A673 (cell line): ENCODE data around the gene SGCA. TPM values are rescaled to one million over a fixed set of nuclear protein-coding genes. Genes with fewer than 3 reads are reported as not detected.

ENCODE experiments used
- BruUV-seq: library from RNA; stranded (reverse); fragments of 400-500 nt; replicated peaks from 2 replicates; lab custom pipeline; 2021; lab: Mats Ljungman, UMichigan
- CTCF ChIA-PET: fragments of 300-600 bp; sonication (Branson Sonifier 250); formaldehyde crosslinking; loops from one replicate; lab custom pipeline; 2022; ENCODE audit warnings: antibody characterized with exemption; lab: Charles Lee
- POLR2A ChIA-PET: fragments of 300-600 bp; sonication (Branson Sonifier 250); formaldehyde crosslinking; loops from one replicate; lab custom pipeline; 2022; ENCODE audit warnings: antibody characterized with exemption; ENCODE audit not compliant: low non-redundant PET; lab: Charles Lee
- DNase-seq: peaks from one replicate; pipeline ENCODE4 v3.0.0-alpha.2; 2015; ENCODE audit warnings: low spot score
- H3K27ac ChIP-seq: fragments of 200-600 bp; sonication (generic); 2 replicates; pipeline ENCODE4 v1.5.1; 2016; ENCODE audit warnings: mixed run types, low read depth, mild to moderate bottlenecking, mixed read lengths, antibody characterized with exemption, low read length; ENCODE audit not compliant: poor library complexity, severe bottlenecking
- H3K27me3 ChIP-seq: fragments of 200-600 bp; sonication (generic); replicated peaks from 2 replicates; pipeline ENCODE4 v1.6.1; 2017; ENCODE audit warnings: mixed run types, low read depth, mild to moderate bottlenecking, mixed read lengths, antibody characterized with exemption, low read length; ENCODE audit not compliant: insufficient read depth, poor library complexity
- H3K36me3 ChIP-seq: fragments of 200-600 bp; sonication (generic); 2 replicates; pipeline ENCODE4 v1.6.1; 2016; ENCODE audit warnings: mixed run types, mild to moderate bottlenecking, mixed read lengths, antibody characterized with exemption, low read length; ENCODE audit not compliant: insufficient read depth, poor library complexity, severe bottlenecking
- H3K4me1 ChIP-seq: fragments of 200-600 bp; sonication (generic); 2 replicates; pipeline ENCODE4 v1.6.1; 2017; ENCODE audit warnings: mixed run types, mild to moderate bottlenecking, mixed read lengths, antibody characterized with exemption, low read length; ENCODE audit not compliant: insufficient read depth, poor library complexity, severe bottlenecking
- H3K4me3 ChIP-seq: fragments of 200-600 bp; sonication (generic); 2 replicates; pipeline ENCODE4 v1.5.1; 2016; ENCODE audit warnings: low read depth, mixed run types, mild to moderate bottlenecking, mixed read lengths, low read length; ENCODE audit not compliant: poor library complexity, severe bottlenecking
- H3K9me3 ChIP-seq: fragments of 200-600 bp; sonication (generic); 2 replicates; pipeline ENCODE4 v1.6.1; 2016; ENCODE audit warnings: mixed run types, low read depth, mild to moderate bottlenecking, mixed read lengths, antibody characterized with exemption, low read length; ENCODE audit not compliant: poor library complexity, severe bottlenecking
- EZH2 ChIP-seq: fragments of 200-600 bp; sonication (generic); IDR thresholded peaks from 2 replicates; pipeline ENCODE4 v1.6.1; 2017; ENCODE audit warnings: borderline replicate concordance, low read depth, mild to moderate bottlenecking, mixed read lengths, antibody characterized with exemption, low read length; ENCODE audit not compliant: poor library complexity, severe bottlenecking
- intact Hi-C: fragments of 100-400 bp; cut with micrococcal nuclease; formaldehyde crosslinking; loops from one replicate; pipeline ENCODE4 v1.10.0; 2022; ENCODE audit not compliant: unreplicated experiment
- total RNA-seq: library from RNA; stranded (reverse); gene quantifications from 2 replicates; pipeline ENCODE4 v1.2.3, GENCODE V29; 2021
- TF ChIP-seq, protein P1 (sequence below): fragments of 300-800, 200-600 bp; sonication (generic); conservative IDR thresholded peaks from 2 replicates; pipeline ENCODE4 v1.5.1; 2017; ENCODE audit warnings: low read depth, mild to moderate bottlenecking, antibody characterized with exemption, low read length, moderate library complexity, mixed read lengths

Gene SGCA
- total RNA-seq, 1 experiment from 2014 or later, result not detected

DNA sequence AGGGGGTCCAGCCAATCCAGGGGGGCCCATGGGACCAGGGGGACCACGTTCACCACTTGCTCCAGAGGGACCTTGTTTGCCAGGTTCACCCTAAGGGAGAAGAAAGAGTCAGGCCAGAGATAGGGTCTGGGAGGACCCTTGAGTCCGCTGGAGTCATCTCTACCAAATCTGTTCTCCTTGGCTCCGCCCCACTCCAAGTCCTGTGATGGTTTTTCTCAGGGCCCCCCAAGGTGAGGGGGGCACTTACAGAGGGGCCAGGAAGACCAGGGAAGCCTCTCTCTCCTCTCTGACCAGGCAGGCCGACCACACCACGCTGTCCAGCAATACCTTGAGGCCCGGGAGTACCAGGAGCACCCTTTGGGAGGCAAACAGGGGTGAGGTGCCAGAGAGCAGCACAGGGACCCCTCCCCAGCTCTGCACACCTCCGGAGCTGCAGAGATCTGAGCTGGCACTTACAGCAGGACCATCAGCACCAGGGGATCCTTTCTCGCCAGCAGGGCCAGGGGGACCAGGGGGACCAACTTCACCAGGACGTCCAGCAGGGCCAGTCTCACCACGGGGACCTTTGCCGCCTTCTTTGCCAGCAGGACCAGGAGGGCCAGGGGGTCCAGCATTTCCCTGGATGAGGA is 23.2 kb downstream of the SGCA start:
- no TSS peak for BruUV-seq
- H3K4me3 ChIP-seq, result no peak overlapping the region
- no peak for DNase-seq
- intact Hi-C loops, result no loop called here
- H3K36me3 ChIP-seq, result no peaks in the 10 kb centered on the region
- ChIA-PET POLR2A (no interaction called here), CTCF (no interaction called here)
- no peak for TF ChIP-seq EZH2
- TF ChIP-seq, protein P1, sequence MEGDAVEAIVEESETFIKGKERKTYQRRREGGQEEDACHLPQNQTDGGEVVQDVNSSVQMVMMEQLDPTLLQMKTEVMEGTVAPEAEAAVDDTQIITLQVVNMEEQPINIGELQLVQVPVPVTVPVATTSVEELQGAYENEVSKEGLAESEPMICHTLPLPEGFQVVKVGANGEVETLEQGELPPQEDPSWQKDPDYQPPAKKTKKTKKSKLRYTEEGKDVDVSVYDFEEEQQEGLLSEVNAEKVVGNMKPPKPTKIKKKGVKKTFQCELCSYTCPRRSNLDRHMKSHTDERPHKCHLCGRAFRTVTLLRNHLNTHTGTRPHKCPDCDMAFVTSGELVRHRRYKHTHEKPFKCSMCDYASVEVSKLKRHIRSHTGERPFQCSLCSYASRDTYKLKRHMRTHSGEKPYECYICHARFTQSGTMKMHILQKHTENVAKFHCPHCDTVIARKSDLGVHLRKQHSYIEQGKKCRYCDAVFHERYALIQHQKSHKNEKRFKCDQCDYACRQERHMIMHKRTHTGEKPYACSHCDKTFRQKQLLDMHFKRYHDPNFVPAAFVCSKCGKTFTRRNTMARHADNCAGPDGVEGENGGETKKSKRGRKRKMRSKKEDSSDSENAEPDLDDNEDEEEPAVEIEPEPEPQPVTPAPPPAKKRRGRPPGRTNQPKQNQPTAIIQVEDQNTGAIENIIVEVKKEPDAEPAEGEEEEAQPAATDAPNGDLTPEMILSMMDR, result no peak
- no peaks in the 10 kb centered on the region for H3K27me3 ChIP-seq
- no peak overlapping the region for H3K27ac ChIP-seq
- no peaks in the 10 kb centered on the region for H3K4me1 ChIP-seq
- no peaks in the 10 kb centered on the region for H3K9me3 ChIP-seq

DNA sequence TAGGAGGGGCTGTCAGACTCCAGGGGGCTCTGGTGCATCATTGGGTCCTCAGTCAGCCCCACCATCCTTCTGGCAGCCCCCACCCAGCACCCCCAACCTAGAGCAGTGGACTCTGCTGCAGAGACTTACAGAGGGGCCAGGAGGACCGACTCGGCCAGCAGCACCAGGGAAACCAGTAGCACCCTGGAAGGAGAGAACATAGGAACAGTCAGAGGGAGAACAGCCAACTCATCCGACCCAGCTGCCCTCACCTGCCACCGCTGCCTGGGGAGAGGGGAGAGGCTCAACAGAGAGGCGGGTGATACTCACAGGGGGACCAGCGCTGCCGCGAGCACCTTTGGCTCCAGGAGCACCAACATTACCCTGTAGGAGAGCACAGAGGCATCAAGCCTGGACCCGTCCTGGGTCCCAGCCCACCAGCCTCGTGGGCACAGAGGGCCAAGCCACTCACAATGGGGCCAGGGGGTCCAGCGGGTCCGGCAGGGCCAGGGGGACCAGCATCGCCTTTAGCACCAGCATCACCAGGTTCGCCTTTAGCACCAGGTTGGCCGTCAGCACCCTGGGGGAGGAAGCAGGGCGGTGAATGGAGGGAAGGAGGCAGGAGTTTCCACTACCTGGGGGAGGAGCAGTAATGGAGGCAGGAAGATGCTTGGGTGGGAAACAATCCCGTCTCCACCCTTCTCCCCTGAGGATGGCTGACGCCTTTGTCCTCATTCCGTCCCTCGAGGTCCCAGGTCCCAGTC is 23.9 kb downstream of the SGCA start:
- Histone ChIP-seq H3K36me3 (no peaks in the 10 kb centered on the region), H3K4me1 (no peaks in the 10 kb centered on the region), H3K27ac (no peak overlapping the region), H3K27me3 (no peaks in the 10 kb centered on the region), H3K4me3 (no peak overlapping the region), H3K9me3 (no peaks in the 10 kb centered on the region)
- no peak for DNase-seq
- TF ChIP-seq, protein P1, result no peak
- no peak for TF ChIP-seq EZH2
- ChIA-PET POLR2A (no interaction called here), CTCF (no interaction called here)
- BruUV-seq, result no TSS peak
- intact Hi-C loops, result no loop called here

DNA sequence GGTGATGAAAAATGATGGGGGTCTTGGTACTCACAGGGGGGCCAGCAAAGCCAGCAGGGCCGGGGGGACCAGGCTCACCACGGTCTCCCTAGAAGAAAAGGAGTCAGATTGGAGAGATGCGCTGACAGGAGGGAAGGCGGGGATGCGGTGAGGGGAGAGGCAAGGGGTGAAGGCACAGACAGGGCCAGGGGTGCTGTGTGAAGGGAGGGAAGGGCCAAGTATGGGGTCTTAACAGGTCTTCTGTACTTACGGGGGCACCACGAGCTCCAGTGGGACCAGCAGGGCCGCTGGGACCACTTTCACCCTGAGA is 24.4 kb downstream of the SGCA start:
- CTCF ChIA-PET, result no interaction called here
- Histone ChIP-seq H3K27ac (no peak overlapping the region), H3K4me1 (no peaks in the 10 kb centered on the region), H3K4me3 (no peak overlapping the region), H3K36me3 (no peaks in the 10 kb centered on the region), H3K27me3 (no peaks in the 10 kb centered on the region), H3K9me3 (no peaks in the 10 kb centered on the region)
- intact Hi-C loops, result no loop called here
- TF ChIP-seq, protein P1, result no peak
- POLR2A ChIA-PET, result no interaction called here
- no peak for DNase-seq
- BruUV-seq, result no TSS peak
